ENCODE data around the gene USH2A.

Gene USH2A

DNA sequence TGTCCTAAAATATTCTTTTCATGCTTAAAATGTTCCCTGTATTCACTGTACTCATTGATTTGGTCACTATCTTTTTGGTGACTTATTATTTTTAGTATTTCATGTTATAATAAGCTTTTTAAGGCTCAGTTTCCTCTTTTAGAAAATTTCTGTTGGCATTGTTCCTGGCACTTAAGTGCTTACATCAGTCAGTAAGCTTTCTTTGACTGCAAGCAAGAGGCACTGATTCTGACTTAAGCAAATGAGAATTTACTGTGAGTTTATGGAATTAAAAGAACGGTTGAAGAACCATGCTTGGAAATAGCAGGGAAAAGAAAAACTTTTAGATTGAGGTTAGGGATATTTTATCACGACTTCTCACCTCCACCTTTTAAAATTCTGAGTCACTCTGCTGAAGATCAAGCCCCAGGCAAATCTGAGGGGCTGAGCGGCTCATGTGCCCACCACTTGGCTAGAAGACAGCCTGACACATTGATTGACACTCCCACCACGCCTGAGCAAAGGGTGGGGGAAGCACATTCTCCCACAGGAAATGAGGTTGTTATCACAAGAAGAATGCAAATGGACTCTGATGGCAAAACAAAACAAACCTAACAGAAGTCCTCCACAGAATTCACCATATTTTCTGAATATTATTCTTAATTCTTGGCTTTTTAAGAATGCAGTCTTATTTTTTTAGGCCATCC is 753.3 kb downstream of the USH2A start:
- no peaks in the 10 kb centered on the region for H3K27me3 ChIP-seq (ENCODE audit: control insufficient read depth, insufficient read depth, low read length)
- no peak overlapping the region for H3K9ac ChIP-seq (ENCODE audit: low read length)
- no peak overlapping the region for H3K27ac ChIP-seq (ENCODE audit: low read depth, low read length)
- no peak overlapping the region for H3K4me3 ChIP-seq (ENCODE audit: low read length)
- H3K4me1 ChIP-seq (ENCODE audit: control insufficient read depth, insufficient read depth, low read length) = no peaks in the 10 kb centered on the region
- H3K36me3 ChIP-seq (ENCODE audit: control insufficient read depth, insufficient read depth, low read length) = no peaks in the 10 kb centered on the region

DNA sequence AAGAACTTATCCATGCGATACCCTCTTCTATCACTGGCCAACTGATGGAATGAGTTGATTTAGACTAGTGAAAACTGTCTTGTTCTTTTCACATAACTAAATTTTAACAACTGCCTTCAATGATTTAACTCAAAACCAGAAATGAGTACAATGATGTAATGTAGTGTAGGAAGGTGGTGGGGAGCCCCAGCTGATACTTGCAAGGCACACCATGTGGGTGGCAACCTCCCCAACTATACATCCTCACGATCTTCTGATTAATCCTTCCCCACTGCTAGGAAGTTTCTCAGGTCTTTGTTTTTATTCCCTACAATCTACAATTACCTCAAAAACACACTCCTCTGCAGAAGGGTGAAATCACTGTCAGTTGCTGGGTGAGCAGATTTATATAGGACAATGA is 755.5 kb downstream of the USH2A start:
- Histone ChIP-seq H3K4me1 (ENCODE audit: control insufficient read depth, insufficient read depth, low read length) (no peaks in the 10 kb centered on the region), H3K9ac (ENCODE audit: low read length) (no peak overlapping the region), H3K36me3 (ENCODE audit: control insufficient read depth, insufficient read depth, low read length) (no peaks in the 10 kb centered on the region), H3K27ac (ENCODE audit: low read depth, low read length) (no peak overlapping the region), H3K4me3 (ENCODE audit: low read length) (no peak overlapping the region), H3K27me3 (ENCODE audit: control insufficient read depth, insufficient read depth, low read length) (no peaks in the 10 kb centered on the region)

DNA sequence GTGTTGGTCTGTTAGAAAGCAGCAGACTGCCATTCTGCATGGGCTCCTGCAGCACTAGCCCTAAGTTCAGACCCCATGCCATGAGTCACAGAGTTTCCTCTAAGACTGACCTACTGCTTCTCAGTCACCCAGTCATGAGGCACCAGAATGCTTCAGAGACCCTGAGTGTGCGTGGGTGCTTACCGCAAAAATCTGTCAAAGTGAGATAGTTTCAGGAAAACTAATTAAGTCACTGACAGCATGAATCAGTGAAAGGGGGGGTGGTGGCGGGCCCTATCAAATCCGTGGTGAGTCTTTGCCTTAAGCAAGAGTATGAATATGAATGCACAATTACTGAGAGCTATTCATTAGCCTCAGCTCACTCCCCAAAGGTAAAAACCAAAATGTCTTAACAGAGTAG is 758.0 kb downstream of the USH2A start:
- no peaks in the 10 kb centered on the region for H3K36me3 ChIP-seq (ENCODE audit: control insufficient read depth, insufficient read depth, low read length)
- H3K9ac ChIP-seq (ENCODE audit: low read length) = no peak overlapping the region
- H3K4me1 ChIP-seq (ENCODE audit: control insufficient read depth, insufficient read depth, low read length) = no peaks in the 10 kb centered on the region
- H3K4me3 ChIP-seq (ENCODE audit: low read length) = no peak overlapping the region
- no peaks in the 10 kb centered on the region for H3K27me3 ChIP-seq (ENCODE audit: control insufficient read depth, insufficient read depth, low read length)
- no peak overlapping the region for H3K27ac ChIP-seq (ENCODE audit: low read depth, low read length)

DNA sequence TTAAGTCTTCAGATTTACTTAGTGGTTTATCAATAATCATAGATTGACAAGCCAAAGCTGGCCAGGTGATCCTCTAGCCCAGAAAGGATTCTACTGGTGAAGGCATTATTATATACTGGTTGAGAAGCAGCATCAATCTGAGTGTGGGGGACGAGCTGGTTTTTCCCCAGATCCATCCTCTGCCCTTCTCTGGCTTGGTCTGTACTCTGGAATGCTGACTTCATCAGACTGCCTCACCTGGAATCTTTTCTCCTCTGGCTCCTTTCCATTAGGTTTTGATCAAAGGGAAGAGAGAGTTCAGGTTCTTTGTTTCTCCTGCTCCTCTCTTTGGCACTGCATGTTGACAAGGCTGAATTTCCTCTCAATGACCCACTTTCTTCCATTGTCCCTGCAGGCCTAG is 762.2 kb downstream of the USH2A start:
- no peaks in the 10 kb centered on the region for H3K4me1 ChIP-seq (ENCODE audit: control insufficient read depth, insufficient read depth, low read length)
- no peak overlapping the region for H3K27ac ChIP-seq (ENCODE audit: low read depth, low read length)
- H3K27me3 ChIP-seq (ENCODE audit: control insufficient read depth, insufficient read depth, low read length) = no peaks in the 10 kb centered on the region
- H3K36me3 ChIP-seq (ENCODE audit: control insufficient read depth, insufficient read depth, low read length) = no peaks in the 10 kb centered on the region
- H3K4me3 ChIP-seq (ENCODE audit: low read length) = no peak overlapping the region
- no peak overlapping the region for H3K9ac ChIP-seq (ENCODE audit: low read length)

DNA sequence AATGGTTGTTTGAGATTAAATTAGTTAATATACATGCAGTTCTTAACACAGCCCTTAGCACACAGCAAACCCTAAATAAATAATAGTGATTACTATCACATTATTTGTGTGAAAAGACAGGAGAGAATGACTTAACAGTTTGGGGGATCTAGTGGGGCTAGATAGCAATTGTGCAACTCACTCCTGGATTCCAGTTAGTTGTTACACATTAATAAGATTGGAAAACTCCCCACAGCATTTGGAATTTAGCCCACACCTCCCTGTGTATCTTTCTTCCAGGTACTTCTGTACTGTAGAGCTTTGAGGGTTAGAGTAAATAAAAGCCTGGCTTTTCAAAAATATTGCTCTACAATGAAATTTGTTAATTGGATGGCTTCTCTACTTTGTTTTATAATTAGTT is 763.0 kb downstream of the USH2A start:
- Histone ChIP-seq H3K4me3 (ENCODE audit: low read length) (no peak overlapping the region), H3K9ac (ENCODE audit: low read length) (no peak overlapping the region), H3K4me1 (ENCODE audit: control insufficient read depth, insufficient read depth, low read length) (no peaks in the 10 kb centered on the region), H3K36me3 (ENCODE audit: control insufficient read depth, insufficient read depth, low read length) (no peaks in the 10 kb centered on the region), H3K27me3 (ENCODE audit: control insufficient read depth, insufficient read depth, low read length) (no peaks in the 10 kb centered on the region), H3K27ac (ENCODE audit: low read depth, low read length) (no peak overlapping the region)

DNA sequence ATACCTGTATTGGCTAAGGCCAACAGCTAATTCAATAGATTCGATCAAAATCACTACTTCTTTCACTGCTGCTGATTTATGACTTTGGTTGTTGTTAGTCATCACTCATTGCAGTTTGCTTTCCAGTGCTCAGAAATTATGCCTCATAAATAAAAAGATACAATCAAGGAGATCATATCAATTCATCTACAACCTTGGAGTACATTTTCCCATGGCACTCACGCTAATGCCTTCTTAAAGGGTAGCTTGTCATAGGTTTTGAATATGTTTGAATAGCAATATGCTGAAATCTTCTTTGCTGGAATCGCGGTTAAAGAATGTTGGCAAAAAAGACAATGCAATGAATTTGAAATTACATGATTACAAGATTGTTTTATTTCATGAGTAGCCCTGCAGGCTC is 766.2 kb downstream of the USH2A start:
- Histone ChIP-seq H3K4me1 (ENCODE audit: control insufficient read depth, insufficient read depth, low read length) (no peaks in the 10 kb centered on the region), H3K27me3 (ENCODE audit: control insufficient read depth, insufficient read depth, low read length) (no peaks in the 10 kb centered on the region), H3K27ac (ENCODE audit: low read depth, low read length) (no peak overlapping the region), H3K4me3 (ENCODE audit: low read length) (no peak overlapping the region), H3K9ac (ENCODE audit: low read length) (no peak overlapping the region), H3K36me3 (ENCODE audit: control insufficient read depth, insufficient read depth, low read length) (no peaks in the 10 kb centered on the region)

DNA sequence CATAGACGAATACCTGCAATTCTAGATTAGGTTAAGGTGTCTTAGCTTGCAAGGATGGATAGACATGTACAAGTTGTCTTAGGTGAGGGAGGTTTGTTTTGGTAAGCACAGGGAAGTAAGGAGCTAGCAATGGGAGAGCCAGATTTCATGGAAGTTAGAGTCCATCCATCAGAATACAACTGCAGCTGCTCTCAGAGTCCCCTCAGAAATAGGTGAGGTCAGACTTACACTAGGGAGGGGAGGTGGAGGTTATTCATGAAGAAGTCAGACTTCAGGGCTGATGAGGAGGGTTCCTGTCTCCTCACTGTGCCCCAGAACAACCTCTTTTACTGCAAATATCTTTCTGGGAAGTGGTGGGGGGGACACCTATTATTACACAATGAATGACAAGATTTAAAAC is 770.9 kb downstream of the USH2A start:
- Histone ChIP-seq H3K27me3 (ENCODE audit: control insufficient read depth, insufficient read depth, low read length) (no peaks in the 10 kb centered on the region), H3K4me1 (ENCODE audit: control insufficient read depth, insufficient read depth, low read length) (no peaks in the 10 kb centered on the region), H3K9ac (ENCODE audit: low read length) (no peak overlapping the region), H3K4me3 (ENCODE audit: low read length) (no peak overlapping the region), H3K36me3 (ENCODE audit: control insufficient read depth, insufficient read depth, low read length) (no peaks in the 10 kb centered on the region), H3K27ac (ENCODE audit: low read depth, low read length) (no peak overlapping the region)

DNA sequence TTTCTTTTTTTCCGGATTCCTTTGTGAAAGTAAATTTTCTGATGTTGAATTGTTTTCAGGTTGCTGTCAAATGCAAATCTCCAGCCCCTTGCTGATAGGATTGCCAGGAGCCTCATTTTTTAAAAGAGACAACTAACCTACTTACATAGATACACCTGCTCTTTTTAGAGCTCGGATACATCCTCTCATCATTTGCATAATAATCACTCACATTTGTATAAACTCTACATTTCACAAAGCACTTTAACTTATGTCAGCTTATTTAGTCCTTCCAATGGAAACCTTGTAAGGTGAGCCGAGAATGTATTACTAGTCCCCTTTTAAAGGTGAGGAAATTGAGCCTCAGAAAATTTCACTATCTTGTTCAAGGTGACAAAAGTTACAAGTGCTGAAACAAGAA is 771.4 kb downstream of the USH2A start:
- H3K4me1 ChIP-seq (ENCODE audit: control insufficient read depth, insufficient read depth, low read length) = no peaks in the 10 kb centered on the region

DNA sequence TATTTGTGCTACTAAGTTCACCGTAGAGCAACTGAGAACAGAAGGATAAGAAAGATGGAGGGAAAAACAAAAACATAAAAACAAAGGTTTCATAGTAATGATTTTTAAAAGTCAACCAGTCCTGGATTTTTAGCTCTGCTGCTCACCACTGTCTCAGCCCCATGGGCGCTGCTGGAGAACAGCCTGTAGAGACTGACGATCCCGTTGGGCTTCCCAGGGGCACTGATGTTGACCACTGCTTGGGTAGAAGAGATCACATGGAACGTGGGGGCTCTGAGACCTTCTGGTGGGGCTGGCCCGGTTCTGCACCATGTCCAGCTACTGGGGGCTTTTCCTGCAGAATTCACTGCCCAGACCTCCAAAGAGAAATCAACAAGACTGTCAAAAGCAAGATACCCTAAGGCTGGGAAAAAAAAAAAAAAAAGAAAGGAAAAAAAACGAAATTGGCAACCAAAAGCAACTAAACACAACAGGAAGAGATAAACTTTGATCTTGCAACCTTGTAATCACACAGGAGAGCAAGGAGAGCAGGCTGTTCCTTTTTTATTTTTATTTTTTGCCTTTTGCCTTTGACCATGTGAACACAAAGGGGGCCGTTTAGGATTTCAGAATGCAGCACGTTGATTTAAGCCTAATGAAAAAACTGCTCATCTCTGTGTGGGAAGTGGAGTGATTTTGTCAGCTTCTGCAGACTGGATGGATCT is 772.6 kb downstream of the USH2A start:
- Histone ChIP-seq H3K4me1 (ENCODE audit: control insufficient read depth, insufficient read depth, low read length) (no peaks in the 10 kb centered on the region), H3K27ac (ENCODE audit: low read depth, low read length) (no peak overlapping the region), H3K36me3 (ENCODE audit: control insufficient read depth, insufficient read depth, low read length) (no peaks in the 10 kb centered on the region), H3K9ac (ENCODE audit: low read length) (no peak overlapping the region), H3K4me3 (ENCODE audit: low read length) (no peak overlapping the region), H3K27me3 (ENCODE audit: control insufficient read depth, insufficient read depth, low read length) (no peaks in the 10 kb centered on the region)

More for the DNA sequence above, 771.4 kb downstream of the USH2A start:
- H3K27me3 ChIP-seq (ENCODE audit: control insufficient read depth, insufficient read depth, low read length) = no peaks in the 10 kb centered on the region
- no peak overlapping the region for H3K27ac ChIP-seq (ENCODE audit: low read depth, low read length)
- H3K4me3 ChIP-seq (ENCODE audit: low read length) = no peak overlapping the region
- no peak overlapping the region for H3K9ac ChIP-seq (ENCODE audit: low read length)
- no peaks in the 10 kb centered on the region for H3K36me3 ChIP-seq (ENCODE audit: control insufficient read depth, insufficient read depth, low read length)

DNA sequence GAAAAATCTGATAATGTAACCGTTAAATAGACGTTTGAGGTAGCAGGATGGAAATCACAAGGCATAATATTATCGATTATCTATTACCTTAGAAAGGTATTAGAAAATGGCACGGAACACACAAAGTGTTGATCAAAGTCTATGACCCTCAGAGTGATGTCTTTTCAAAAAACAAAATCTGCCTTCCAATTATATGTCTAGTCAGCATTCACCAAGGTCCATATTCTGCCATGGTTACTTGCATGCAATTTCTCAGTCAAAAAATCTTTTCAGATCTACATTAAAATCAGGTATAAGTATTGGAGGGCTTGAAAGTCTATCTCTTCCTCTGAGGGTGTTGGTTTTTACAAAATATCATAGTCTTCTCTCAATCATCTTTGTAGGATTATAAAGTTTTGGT is 774.3 kb downstream of the USH2A start:
- Histone ChIP-seq H3K9ac (ENCODE audit: low read length) (no peak overlapping the region), H3K27ac (ENCODE audit: low read depth, low read length) (no peak overlapping the region), H3K4me3 (ENCODE audit: low read length) (no peak overlapping the region), H3K27me3 (ENCODE audit: control insufficient read depth, insufficient read depth, low read length) (no peaks in the 10 kb centered on the region), H3K4me1 (ENCODE audit: control insufficient read depth, insufficient read depth, low read length) (no peaks in the 10 kb centered on the region), H3K36me3 (ENCODE audit: control insufficient read depth, insufficient read depth, low read length) (no peaks in the 10 kb centered on the region)

DNA sequence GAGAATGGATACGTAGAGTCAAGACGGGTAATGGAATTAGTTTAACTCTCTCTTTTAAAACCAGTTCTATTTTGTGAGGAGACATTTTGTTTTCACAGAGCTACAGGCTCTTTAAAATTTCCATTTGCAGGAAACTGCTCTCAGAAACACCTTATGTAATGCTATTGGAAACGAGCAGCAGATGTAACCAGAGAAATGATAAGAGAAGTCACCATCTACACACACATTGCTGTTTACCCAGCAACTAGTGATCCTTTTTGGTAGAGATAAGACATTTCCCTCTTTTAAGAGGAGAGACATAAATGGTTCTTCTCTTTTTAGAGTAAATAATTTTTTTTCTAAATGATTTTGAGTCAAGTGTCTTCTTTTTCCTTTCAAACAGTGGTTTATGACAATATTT is 775.5 kb downstream of the USH2A start:
- Histone ChIP-seq H3K4me1 (ENCODE audit: control insufficient read depth, insufficient read depth, low read length) (no peaks in the 10 kb centered on the region), H3K36me3 (ENCODE audit: control insufficient read depth, insufficient read depth, low read length) (no peaks in the 10 kb centered on the region), H3K27me3 (ENCODE audit: control insufficient read depth, insufficient read depth, low read length) (no peaks in the 10 kb centered on the region), H3K9ac (ENCODE audit: low read length) (no peak overlapping the region), H3K27ac (ENCODE audit: low read depth, low read length) (no peak overlapping the region), H3K4me3 (ENCODE audit: low read length) (no peak overlapping the region)

DNA sequence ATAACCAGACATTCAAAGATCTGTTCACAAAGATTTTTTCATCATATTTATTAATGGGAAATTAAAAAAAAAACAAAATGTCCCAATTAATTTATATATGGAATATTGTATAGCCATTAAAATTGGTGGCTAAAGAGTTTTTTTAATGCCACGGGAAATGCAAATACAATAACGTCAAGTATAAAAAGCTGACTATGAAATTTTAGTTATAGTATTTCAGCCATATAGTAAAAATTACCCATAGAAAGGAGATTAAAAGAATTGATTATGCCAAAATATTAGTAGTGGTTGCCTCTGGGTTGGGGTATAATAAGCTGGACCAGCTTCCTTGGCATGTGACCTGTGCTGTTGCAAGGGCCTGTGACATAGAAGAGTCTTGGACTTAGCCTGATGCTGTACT is 777.4 kb downstream of the USH2A start:
- no peak overlapping the region for H3K27ac ChIP-seq (ENCODE audit: low read depth, low read length)
- H3K27me3 ChIP-seq (ENCODE audit: control insufficient read depth, insufficient read depth, low read length) = no peaks in the 10 kb centered on the region
- H3K9ac ChIP-seq (ENCODE audit: low read length) = no peak overlapping the region

DNA sequence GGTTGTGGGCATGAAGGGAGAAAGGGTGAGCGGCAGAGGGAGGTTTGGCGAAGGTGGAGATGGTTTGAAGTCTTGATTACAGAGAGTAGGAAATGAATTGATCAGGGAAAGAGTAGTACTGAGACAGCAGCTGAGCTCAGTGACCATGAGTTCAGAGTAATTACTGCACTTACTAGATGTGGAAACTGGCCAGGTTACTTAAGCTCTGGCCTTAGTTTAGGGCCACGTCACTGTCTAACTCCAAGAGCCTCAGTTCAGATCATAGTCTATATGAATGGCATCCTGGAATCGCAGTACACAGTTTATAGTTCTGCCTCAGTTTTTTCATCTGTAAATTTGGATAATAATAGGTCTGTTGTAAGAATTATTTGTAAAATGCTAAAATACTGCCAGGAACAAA is 778.1 kb downstream of the USH2A start:
- Histone ChIP-seq H3K4me1 (ENCODE audit: control insufficient read depth, insufficient read depth, low read length) (no peaks in the 10 kb centered on the region), H3K9ac (ENCODE audit: low read length) (no peak overlapping the region), H3K27me3 (ENCODE audit: control insufficient read depth, insufficient read depth, low read length) (no peaks in the 10 kb centered on the region), H3K4me3 (ENCODE audit: low read length) (no peak overlapping the region), H3K27ac (ENCODE audit: low read depth, low read length) (no peak overlapping the region), H3K36me3 (ENCODE audit: control insufficient read depth, insufficient read depth, low read length) (no peaks in the 10 kb centered on the region)

More for the DNA sequence above, 777.4 kb downstream of the USH2A start:
- Histone ChIP-seq H3K36me3 (ENCODE audit: control insufficient read depth, insufficient read depth, low read length) (no peaks in the 10 kb centered on the region), H3K4me3 (ENCODE audit: low read length) (no peak overlapping the region), H3K4me1 (ENCODE audit: control insufficient read depth, insufficient read depth, low read length) (no peaks in the 10 kb centered on the region)

Measured in rectal smooth muscle tissue (tissue), 1 donor.